Activated CD4-positive, CD25-positive, alpha-beta regulatory T cell treated with anti-CD3 and anti-CD28 coated beads, Interleukin-2, amount 50 U/mL, for 24 hours (primary cell): ENCODE data around the gene IPO8.
"Not testable (repeated sequence)": the region's sequence is repeated elsewhere in the genome, so short reads cannot be mapped to it uniquely, and the experiment has no call there.

ENCODE experiments used
- ATAC-seq, 2 donors: fragments of 150-1000 bp; cut with Tn5 transposase; one replicate each; pipeline ENCODE4 v1.10.0; 2021; ENCODE audit warnings: mild to moderate bottlenecking in 1 of 2, moderate library complexity in 1 of 2

Gene IPO8

DNA sequence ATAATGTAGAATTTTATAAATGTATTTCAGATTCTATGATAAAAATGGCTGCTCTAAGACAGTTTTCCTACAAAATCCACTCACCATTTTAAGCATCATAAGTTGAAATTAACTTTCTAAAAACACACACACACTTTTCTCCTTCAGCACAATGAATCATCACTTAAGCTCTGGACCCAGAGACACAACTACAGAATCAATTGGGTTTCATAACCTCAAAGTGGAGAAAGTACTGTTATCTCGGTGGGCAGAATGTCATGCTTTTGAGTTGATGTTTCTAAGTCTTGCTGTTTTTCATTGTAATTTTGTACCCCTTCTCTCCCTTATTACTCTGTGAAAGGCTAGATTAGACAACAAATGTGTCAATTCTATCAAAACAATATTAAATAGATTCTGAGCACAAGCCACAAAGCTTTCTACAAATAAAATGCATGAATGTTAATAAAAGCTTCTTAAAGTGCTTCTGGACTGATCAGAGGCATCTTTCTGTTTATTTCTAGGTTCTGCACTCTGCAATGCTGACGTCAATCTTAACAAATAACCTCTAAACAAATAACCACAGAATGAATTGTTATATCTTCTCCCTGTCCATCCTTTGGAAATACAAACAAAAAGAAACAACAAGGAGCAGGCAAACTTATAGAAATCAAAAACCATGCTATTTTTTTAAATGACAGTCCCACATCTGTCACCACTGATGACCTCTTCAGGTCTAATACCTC lies 8.2 kb downstream of the IPO8 start:
- no peak for ATAC-seq

DNA sequence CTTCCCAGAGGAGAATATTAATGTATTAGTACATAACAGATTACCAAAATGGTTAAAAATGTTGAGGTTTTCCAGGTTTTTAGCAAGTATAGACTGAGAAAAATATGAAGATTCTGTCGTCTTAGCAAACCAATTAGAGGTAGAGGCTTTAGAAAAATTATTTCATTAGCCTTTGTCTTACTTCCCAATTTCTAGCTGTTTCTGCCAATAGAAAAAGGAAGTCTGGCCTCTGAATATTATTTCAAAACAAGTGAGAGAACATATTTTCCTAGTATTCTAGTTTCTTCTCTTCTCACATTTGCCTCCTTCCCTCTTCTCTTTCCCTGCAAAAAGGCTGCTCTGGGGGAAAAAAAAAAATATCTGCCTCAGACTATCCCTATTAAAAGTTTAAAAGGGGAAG lies 16.4 kb downstream of the IPO8 start:
- ATAC-seq: no peak

DNA sequence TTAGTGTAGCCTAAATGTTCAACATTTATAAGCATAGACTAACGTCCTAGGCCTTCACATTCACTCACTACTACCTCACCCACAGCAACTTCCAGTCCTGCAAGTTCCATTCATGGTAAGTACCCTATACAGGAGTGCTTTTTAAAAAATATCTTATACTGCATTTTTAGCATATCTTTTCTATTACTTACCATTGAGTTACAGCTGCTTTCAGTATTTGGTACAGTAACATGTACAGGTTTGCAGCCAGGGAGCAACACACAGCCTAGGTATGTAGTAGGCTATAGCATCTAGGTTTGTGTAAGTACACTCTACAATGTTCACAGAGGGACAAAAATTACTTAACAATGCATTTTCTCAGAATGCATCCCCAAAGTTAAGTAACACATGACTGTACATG lies 17.4 kb downstream of the IPO8 start:
- ATAC-seq: no peak

DNA sequence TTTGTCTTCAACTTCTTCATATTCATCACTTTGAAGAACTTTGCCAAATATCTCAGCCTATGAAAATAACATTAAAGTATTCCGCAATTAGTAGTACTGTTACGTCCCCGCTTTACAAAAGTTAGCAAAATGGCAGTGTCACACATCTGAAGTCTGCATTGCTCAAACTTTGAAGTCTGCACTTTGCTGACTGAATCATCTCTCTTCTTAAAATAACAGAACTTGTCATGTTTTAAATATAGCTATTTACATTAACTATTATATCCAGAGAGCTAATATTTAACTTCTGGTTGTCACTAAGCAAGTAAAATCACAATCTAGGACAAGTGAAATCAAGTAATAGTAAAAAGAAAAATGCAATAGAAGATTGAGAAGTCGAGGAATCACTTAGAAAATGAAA lies 34.5 kb downstream of the IPO8 start:
- no peak for ATAC-seq

DNA sequence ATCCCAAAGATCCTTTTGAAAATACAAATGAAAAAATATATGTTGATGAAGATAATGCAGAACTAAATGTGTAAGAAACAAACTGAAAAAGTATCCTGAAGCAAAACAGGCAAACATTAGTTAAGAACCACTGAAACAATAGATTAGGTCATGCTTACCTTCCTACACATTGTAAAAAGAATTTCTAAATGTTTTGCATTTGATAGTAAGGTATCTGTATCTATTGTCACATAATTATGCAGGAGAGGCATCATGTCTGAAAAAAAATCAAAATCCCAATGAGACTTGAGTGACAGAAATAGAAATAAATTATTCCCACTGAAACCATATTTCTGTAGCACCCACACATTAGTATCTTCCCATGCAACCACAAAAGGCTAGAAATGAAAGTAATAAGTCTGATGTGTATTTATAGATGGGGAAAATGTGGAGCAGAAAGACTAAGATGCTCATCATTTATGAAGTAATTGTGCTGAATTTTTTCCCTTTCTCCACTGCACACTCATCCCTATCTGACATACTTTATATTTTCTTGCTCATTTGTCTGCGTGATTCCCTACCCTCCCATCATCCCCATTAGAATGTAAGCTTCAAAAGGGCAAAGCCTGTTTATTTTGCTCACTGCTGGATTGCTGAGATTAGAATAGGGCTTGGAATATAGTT lies 43.5 kb downstream of the IPO8 start:
- ATAC-seq: no peak

DNA sequence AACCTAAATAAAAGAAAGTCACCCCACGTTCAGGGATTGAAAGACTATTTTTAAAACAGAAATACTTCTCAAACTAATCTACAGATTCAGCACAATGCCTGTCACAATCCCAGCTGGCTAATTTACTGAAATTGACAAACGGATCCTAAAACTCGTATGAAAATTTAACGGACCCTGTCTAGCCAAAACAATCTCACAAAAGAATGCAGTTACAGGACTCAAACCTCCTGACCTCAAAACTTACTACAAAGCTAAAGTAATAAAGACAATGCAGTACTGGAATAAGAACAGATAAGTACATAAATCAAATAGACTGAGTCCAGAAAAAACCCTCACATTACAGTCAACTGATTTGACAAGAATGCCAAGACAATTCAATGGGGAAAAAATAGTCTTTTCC lies 48.8 kb downstream of the IPO8 start:
- no peak for ATAC-seq

DNA sequence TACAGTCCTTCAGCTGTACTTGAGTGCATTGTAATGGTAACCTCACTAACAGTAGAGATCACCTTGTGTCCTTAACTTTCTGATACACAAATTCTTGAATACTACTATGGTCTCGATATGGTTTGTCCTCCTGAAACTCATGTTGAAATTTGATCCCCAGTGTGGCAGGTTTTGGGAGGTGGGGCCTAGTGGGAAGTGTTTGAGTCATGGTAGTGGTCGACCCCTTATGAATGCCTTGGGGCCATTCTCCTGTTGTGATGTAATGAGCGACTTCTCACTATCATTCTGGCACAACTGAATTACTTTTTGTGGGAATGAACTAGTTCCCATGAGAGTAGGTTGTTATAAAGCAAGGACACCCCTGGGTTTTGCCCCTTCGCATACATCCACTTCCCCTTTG lies 52.3 kb downstream of the IPO8 start:
- no peak for ATAC-seq

DNA sequence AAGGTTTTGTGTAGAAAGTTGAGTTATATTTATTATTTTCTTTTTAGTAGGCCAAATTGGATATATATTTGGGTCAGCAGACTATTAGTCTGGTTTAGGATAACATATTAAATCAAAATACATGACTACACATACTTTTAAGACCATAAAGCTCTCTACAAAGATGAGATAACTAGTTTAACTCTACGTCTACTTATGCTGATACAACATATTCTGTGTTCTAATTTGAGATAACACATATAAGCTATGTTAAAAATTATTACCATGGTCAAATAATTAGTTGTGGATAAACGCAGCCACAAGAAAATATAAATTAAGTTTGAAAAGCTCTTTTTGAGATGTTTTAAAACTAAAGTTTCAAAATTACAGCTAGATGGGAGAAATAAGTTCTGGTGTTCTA lies 55.3 kb downstream of the IPO8 start:
- ATAC-seq: no peak

DNA sequence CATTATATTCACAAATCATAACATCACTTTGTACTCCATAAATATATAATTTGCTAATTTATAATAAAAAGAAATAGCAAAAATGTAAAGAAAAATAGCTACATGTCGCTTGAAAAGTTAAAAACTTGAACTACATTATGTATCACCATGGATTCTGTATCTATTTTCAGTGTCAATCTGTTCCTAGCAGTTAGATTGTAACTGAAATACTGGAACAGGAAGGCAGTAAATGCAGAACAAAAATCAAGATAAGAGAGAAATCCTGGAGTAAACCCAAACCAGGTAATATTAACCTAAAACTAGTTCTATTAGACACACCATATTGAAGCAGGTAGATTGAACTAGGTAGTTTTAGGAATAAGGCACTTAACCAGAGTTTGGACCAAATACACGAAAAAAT lies 60.3 kb downstream of the IPO8 start:
- ATAC-seq: no peak

DNA sequence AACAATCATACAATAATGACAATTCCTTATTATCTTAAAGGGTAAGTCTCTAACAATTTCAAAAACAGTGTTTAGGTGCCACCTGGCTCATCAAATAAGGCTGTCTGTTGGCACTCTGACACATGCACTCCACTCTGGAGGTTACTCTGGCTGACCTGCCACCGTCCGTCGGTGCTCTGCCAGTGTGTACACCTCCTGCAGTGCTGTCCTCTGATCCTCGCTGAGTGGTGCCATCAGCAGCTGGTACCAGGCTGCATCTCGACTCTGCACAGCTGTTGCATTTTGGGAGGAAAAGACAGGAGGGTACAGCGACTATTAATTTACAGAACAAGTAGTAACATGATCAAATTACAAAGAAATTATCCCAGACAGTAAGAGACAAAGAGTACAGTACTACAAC lies 63.9 kb downstream of the IPO8 start:
- ATAC-seq: no peak

DNA sequence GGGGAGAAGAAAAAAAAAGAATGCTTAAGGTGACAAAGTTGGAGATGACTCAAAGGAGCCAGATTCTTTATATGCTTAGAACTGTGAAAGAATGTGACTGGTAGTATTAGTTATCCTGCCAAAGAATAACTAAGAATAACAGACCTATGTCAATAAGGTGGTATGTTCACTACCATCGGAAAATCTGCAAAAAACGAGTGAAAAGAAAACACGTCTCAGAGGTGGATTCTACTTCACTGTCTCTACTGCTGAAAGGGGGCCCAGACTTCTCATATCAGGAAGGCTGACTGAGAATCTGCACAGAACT lies 64.7 kb downstream of the IPO8 start:
- no peak for ATAC-seq

DNA sequence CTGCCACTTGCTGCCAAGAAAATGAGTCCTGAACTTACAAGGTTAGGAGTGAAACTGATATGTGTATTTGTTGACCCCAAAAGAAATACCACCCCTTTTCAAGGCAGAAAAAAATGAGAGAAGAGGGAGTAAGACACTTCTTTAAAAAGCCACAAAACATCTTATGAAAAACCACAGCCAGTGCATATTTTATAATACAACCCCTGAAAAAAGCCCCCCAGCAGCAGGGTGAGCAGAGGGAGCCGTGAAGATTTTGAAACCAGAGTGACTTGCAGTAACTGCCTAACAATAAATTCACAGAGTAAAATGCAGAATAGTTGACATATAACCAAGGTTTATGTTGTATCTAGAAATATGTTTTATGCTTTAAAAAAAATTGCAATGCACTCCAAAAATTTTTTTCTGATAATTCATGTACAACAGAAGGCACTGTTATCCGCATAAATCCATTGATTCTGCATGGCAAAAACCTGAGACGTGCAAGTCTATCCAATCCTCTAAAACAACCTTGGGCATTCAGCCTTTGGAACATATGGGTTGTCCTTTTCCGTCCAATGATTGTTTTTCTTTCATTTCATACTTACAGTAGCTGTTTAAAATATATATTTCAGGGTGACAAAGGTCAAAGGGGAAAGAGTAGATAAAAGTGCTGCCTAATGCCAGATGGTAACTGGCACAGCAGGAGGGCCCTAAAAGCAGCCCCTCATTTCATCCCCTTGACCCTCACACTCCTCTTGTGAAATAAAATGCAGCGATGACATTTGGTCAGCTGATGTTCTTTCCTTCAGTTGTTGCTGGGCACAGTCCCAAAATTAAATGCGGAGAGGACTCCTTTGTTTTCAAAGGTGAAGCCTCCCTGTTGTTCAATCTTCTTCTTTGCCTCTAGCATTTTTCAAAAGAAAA lies 65.3 kb downstream of the IPO8 start:
- ATAC-seq: no peak

DNA sequence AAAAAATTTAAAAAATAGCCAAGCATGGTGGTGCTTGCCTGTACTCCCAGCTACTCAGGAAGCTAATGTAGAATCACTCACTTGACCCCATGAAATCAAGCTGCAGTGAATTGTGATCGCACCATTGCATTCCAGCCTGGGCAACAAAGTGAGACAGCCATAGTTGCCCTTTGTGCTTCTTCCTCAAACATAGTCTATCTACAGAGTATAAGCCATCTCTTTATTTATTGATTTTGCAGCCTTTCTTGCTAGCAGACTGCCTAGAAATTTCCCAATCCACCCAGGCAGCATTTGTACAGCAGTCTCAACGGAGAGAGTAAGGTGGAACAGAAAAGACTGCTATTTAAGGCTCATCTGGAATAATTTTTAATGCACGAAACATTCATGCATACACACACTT lies 68.8 kb downstream of the IPO8 start:
- ATAC-seq: no peak

DNA sequence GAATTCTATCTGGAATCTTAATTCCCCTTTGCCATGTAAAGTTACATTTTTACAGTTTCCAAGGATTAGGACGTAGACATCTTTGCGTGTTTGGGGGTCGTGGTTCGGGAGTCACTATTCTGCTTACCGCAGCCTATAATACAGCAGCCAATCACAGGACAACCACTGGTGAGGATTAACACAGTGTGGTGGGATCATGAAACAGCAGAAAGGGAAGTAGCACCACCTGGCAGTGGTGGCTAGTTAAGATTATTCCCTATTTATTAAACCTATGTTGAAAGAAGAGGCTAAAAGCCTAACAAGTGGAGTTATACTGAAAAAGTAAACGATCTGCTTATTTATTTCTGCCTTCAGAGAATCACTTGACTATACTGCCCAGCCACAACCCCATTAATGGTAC lies 71.7 kb downstream of the IPO8 start:
- no peak for ATAC-seq

DNA sequence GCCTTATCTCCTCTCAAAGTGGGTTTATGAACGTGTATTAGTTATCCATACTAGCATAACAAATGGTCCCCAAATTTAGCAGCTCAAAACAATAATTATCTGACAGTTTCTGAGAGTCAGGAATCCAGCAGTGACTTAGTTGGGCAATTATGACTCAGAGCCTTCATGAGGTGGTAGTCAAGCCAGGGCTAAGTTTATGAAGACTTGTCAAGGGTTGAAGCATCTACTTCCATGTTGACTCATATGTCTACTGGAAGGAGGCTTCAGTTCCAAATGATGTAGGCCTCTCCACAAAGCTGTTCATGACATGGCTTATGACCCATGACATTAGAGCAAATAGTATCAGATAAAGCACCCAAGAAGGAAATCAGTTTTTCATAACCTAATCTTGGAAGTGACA lies 73.2 kb downstream of the IPO8 start:
- ATAC-seq: peak; percentile 38 to 48

DNA sequence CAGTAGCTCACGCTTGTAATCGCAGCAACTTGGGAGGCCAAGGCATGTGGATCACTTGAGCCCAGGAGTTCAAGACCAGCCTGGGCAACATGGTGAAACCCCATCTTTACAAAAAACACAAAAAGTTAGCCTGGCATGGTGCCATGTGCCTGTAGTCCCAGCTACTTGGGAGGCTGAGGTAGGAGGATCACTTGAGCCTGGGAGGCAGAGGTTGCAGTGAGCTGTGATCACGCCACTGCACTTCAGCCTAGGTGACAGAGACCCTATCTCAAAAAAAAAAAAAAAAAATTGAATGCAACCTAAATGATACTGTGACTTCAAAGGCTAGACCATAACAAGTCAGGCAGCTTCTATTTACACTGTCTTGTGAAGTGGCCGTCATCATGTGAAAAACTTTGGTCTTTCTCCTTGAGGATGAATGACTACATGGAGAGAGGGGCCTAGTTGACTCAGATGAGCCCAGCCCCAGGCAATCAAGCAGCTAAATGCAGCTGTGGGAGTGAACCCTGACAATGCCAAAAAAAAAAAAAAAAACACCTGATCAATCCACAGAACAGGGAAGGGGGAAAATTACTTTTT lies 73.9 kb downstream of the IPO8 start:
- ATAC-seq: not testable (repeated sequence)

DNA sequence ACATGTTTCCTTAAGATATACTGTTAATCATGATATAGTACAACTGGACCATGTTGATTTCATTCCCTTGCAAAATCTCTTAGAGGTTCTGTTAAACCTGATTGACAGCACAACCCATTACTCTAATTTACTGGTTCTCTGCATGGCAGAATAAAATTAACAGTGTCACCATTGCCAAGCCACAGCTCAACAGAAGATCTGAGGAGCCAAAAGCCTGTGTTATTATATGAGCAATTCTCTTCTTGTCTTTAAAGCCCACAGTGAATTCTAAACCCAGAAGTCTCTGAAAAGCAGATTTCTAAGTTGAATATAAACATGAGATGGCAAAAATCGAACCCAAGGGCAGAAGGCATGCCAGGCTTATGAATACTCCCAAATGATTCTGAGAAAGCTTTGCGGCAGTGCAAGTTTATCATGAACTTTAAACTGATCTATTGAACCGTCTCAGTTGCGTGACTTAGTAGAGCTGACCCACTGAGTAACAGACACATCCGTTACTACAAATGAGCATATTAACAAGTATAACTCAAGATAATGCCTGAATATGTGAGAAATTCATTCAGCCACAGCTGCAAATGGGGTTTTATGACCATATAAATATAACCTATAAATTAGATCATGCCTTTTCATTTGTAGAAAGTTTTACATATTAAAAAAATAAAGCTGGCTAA lies 78.2 kb downstream of the IPO8 start:
- ATAC-seq: no peak

DNA sequence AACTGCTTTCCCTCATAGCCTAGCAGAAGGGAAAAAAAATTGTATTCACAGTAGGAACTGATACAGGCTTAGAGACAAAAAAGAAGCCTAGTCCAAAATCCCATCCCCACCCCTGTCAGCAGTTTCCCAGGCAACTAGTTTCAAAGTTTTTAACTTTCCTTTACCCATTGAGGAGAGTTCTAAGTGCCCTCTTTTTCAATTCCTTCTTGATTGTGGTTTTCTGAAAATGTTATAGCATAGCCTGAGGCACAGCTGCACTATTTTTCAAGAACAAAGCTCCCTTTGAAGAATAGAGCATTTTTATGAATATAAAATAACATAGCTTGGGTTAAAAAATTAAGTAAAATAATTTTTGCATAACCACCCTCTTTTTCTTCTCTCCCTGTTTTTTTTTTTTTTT lies 81.6 kb downstream of the IPO8 start:
- ATAC-seq: no peak

DNA sequence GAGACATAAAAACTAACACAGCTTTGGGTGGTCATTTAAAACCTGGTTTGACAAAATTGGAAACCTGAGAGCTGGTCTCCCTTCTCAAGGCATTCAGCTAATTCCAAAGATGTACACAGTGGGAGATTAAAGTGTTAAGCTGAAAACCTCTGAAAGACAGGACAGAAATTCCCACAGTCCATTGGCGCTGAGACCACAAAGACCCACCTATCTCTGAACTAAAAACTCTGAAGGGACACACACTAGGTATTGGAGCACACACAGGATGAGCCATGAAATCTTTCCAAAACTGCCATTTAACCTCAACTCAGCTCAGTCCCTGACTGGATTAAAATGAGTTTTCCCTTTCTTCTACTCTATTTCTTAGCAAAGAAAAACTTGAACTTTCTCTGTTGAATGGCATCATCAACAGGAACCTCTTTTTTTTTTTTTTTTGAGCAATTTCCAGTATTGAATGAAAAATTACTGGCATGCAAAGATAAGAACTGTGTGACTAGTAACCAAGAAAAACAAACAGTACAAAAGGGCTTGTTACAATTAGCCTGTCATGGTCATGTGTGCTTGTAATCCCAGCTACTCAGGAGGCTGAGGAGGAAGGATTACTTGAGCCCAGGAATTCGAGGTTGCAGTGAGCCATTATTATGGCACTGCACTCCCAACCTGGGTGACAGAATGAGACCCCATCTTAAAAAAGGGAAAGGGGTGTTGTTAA lies 82.4 kb downstream of the IPO8 start:
- no peak for ATAC-seq

DNA sequence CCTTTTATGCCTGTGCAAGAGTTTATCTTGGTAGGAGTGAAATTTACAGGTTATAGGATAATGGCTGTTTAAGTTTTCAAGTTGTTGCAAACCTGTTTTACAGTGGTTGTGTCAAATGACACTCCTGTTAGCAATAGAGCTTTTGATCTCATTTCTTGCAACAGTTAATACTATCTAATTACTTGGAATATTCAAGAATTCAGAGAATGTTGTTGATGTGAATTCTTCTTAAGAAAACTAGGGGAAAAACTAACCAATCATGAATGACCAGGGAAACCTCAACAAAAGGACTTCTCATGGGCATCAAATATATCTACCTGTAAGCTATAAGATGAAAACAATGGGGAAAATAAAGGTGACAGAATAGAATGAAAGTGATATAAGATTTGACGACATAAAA lies 85.0 kb downstream of the IPO8 start:
- ATAC-seq: no peak

DNA sequence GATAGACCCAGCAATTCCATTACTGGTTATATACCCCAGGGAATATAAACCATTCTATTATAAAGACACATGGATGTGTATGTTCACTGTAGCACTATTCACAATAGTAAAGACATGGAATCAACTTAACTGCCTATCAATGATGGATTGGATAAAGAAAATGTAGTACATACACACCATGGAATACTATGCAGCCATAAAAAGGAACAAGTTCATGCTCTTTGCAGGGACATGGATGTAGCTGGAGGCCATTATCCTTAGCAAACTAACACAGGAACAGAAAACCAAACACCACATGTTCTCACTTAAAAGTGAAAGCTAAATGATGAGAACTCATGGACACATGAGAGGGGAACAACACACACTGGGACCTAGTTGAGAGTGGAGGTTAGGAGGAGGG lies 85.8 kb downstream of the IPO8 start:
- not testable (repeated sequence) for ATAC-seq

DNA sequence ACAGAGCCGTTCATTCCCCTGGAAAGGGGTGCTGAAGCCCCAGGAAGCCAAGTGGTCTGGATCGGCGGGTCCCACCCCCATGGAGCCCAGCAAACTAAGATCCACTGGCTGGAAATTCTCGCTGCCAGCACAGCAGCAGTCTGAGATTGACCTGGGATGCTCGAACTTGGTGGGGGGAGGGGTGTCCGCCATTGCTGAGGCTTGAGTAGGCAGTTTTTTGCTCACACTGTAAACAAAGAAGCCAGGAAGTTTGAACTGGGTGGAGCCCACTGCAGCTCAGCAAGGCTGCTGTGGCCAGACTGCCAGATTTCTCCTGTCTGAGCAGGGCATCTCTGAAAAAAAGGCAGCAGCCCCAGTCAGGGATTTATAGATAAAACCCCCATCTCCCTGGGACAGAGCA lies 91.4 kb downstream of the IPO8 start:
- ATAC-seq: not testable (repeated sequence)
